ENCODE results near the gene PLEK. TPM values are rescaled to one million over a fixed set of nuclear protein-coding genes. Genes with fewer than 3 reads are reported as not detected.
"Not testable (repeated sequence)": the region's sequence is repeated elsewhere in the genome, so short reads cannot be mapped to it uniquely, and the experiment has no call there.

The PLEK gene
- total RNA-seq, 1 donor, result 0.36 TPM

DNA sequence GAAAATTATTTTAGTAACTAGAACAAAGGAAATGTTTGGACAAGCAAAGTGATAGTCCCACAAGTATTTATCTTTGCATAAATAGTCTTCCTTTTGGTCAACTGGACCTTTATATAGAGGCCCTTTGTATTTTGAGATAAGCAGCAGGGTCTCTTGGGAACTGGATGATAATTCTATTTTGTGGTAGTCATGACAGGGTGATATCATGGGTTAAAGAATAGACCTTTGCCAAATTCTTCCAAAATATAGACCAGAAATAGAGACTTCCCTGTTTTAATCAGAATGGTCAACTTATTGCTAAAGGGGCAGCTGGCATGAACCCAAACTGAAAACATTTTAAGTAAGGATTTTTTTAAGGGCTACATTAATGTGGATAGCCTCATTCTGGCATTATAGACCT lies 10.5 kb downstream of the PLEK start:
- no peaks in the 10 kb centered on the region for H3K9me3 ChIP-seq (ENCODE audit: low read depth, low read length)

DNA sequence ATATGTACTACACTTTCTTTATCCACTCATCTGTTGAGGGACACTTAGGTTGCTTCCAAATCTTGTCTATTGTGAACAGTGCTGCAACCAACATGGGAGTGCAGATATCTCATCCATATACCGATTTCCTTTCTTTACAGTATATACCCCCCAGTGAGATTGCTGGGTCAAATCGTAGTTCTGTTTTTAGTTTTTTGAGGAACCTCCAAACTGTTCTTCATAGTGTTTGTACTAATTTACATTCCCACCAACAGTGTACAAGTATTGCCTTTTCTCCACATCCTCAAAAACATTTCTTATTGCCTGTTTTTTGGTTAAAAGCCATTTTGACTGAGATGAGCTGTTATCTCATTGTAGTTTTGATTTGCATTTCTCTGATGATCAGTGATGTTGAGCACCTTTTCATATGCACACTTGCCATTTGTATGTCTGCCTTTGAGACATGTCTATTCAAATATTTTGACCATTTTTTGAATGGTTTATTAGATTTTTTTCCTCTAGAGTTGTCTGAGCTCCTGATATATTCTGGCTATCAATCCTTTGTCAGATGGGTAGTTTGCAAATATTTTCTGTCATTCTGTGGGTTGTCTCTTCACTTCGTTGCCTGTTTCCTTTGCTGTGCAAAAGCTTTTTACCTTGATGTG lies 12.2 kb downstream of the PLEK start:
- H3K9me3 ChIP-seq (ENCODE audit: low read depth, low read length), result no peaks in the 10 kb centered on the region
- no peak overlapping the region for H3K27ac ChIP-seq (ENCODE audit: low read depth, low read length)
- peaks cover 18% of the 10 kb centered on the region for H3K27me3 ChIP-seq (ENCODE audit: insufficient read depth, low read length)
- no peaks in the 10 kb centered on the region for H3K79me2 ChIP-seq (ENCODE audit: insufficient read depth, low read length)
- H3K4me3 ChIP-seq (ENCODE audit: insufficient read depth, low read length), result no peak overlapping the region
- no peaks in the 10 kb centered on the region for H3K4me1 ChIP-seq (ENCODE audit: insufficient read depth, low read length)
- H2AFZ ChIP-seq (ENCODE audit: low read length), result no peak overlapping the region
- TF ChIP-seq, protein P1, sequence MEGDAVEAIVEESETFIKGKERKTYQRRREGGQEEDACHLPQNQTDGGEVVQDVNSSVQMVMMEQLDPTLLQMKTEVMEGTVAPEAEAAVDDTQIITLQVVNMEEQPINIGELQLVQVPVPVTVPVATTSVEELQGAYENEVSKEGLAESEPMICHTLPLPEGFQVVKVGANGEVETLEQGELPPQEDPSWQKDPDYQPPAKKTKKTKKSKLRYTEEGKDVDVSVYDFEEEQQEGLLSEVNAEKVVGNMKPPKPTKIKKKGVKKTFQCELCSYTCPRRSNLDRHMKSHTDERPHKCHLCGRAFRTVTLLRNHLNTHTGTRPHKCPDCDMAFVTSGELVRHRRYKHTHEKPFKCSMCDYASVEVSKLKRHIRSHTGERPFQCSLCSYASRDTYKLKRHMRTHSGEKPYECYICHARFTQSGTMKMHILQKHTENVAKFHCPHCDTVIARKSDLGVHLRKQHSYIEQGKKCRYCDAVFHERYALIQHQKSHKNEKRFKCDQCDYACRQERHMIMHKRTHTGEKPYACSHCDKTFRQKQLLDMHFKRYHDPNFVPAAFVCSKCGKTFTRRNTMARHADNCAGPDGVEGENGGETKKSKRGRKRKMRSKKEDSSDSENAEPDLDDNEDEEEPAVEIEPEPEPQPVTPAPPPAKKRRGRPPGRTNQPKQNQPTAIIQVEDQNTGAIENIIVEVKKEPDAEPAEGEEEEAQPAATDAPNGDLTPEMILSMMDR (IDR thresholded peaks at IDR 0.05; ENCODE audit: extremely low read depth, low read depth, low read length), result no peak
- DNase-seq (ENCODE audit: insufficient read length, low spot score, missing footprints), result no peak
- H3K36me3 ChIP-seq (ENCODE audit: insufficient read depth, low read length), result no peaks in the 10 kb centered on the region
- no peak overlapping the region for H3K4me2 ChIP-seq (ENCODE audit: insufficient read depth, low read length)
- H4K20me1 ChIP-seq (ENCODE audit: insufficient read depth, low read length), result no peaks in the 10 kb centered on the region

More for the DNA sequence above, 10.5 kb downstream of the PLEK start:
- Histone ChIP-seq H3K36me3 (ENCODE audit: insufficient read depth, low read length) (no peaks in the 10 kb centered on the region), H3K27me3 (ENCODE audit: insufficient read depth, low read length) (peaks cover 9% of the 10 kb centered on the region), H3K27ac (ENCODE audit: low read depth, low read length) (no peak overlapping the region), H3K4me2 (ENCODE audit: insufficient read depth, low read length) (no peak overlapping the region), H2AFZ (ENCODE audit: low read length) (no peak overlapping the region), H3K4me1 (ENCODE audit: insufficient read depth, low read length) (no peaks in the 10 kb centered on the region), H4K20me1 (ENCODE audit: insufficient read depth, low read length) (no peaks in the 10 kb centered on the region), H3K79me2 (ENCODE audit: insufficient read depth, low read length) (no peaks in the 10 kb centered on the region), H3K4me3 (ENCODE audit: insufficient read depth, low read length) (no peak overlapping the region)
- no peak for DNase-seq (ENCODE audit: insufficient read length, low spot score, missing footprints)
- TF ChIP-seq, protein P1 (IDR thresholded peaks at IDR 0.05; ENCODE audit: extremely low read depth, low read depth, low read length), result no peak

DNA sequence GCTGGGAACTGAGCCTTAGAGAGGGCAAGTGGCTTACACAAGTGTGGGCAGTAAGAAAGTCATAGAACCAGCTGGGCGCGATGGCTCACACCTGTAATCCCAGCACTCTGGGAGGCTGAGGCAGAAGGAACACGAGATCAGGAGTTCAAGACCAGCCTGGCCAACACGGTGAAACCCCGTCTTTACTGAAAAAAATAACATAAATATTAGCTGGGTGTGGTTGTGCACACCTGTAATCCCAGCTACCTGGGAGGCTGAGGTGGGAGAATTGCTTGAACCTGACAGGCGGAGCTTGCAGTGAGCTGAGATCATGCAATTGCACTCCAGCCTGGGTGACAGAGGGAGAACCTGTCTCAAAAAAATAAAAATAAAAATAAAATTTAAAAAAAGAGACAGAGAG lies 13.7 kb downstream of the PLEK start:
- H3K9me3 ChIP-seq (ENCODE audit: low read depth, low read length); DNase-seq (ENCODE audit: insufficient read length, low spot score, missing footprints); H3K4me2 ChIP-seq (ENCODE audit: insufficient read depth, low read length); H2AFZ ChIP-seq (ENCODE audit: low read length); H3K4me3 ChIP-seq (ENCODE audit: insufficient read depth, low read length); H4K20me1 ChIP-seq (ENCODE audit: insufficient read depth, low read length); H3K27ac ChIP-seq (ENCODE audit: low read depth, low read length); H3K79me2 ChIP-seq (ENCODE audit: insufficient read depth, low read length); H3K36me3 ChIP-seq (ENCODE audit: insufficient read depth, low read length); H3K4me1 ChIP-seq (ENCODE audit: insufficient read depth, low read length): not testable (repeated sequence)
- peaks cover 24% of the 10 kb centered on the region for H3K27me3 ChIP-seq (ENCODE audit: insufficient read depth, low read length)

DNA sequence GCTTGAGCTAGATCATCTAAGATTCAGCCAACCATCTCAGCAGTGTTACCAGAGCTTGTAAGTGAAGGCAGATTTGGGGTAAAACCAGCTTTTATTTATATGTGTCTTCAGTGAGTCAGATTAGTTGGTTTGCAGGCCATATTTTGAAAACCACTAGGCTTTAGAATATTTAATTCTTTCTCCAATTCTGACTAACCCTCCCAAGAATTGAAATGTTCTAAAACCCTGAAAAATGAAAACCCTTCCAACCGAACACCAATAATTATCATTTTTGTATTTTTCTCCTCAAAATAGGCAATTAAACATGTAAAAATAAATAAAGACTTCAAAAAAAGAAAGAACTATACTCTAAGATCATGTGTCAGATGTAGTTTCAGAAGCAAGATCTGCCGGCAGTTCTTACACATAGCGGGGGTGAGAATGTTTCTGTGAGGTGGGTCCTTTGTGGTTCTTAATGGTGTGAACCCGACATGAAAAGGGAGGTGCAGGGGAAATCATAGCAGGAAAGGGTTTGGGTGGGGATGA lies 14.2 kb downstream of the PLEK start:
- Histone ChIP-seq H2AFZ (ENCODE audit: low read length) (no peak overlapping the region), H3K4me1 (ENCODE audit: insufficient read depth, low read length) (no peaks in the 10 kb centered on the region), H3K79me2 (ENCODE audit: insufficient read depth, low read length) (no peaks in the 10 kb centered on the region), H3K4me3 (ENCODE audit: insufficient read depth, low read length) (no peak overlapping the region), H3K36me3 (ENCODE audit: insufficient read depth, low read length) (no peaks in the 10 kb centered on the region), H3K27ac (ENCODE audit: low read depth, low read length) (no peak overlapping the region), H3K9me3 (ENCODE audit: low read depth, low read length) (no peaks in the 10 kb centered on the region), H3K27me3 (ENCODE audit: insufficient read depth, low read length) (peaks cover 24% of the 10 kb centered on the region), H3K4me2 (ENCODE audit: insufficient read depth, low read length) (no peak overlapping the region), H4K20me1 (ENCODE audit: insufficient read depth, low read length) (no peaks in the 10 kb centered on the region)
- TF ChIP-seq, protein P1 (IDR thresholded peaks at IDR 0.05; ENCODE audit: extremely low read depth, low read depth, low read length), result no peak
- DNase-seq (ENCODE audit: insufficient read length, low spot score, missing footprints), result no peak
